B cell (primary cell): Measurements from ENCODE around the gene COPS8. TPM values are rescaled to one million over a fixed set of nuclear protein-coding genes. Genes with fewer than 3 reads are reported as not detected.

Experiments
- ATAC-seq: fragments of 200-7000 bp; cut with Tn5 transposase; one replicate; pipeline ENCODE4 v1.10.0; 2021; ENCODE audit warnings: low read depth, mild to moderate bottlenecking, moderate number of reproducible peaks, moderate library complexity
- CTCF ChIA-PET: fragments of 350-600 bp; sonication (Branson Sonifier 250); formaldehyde crosslinking; loops from one replicate; lab custom pipeline; 2021; ENCODE audit warnings: antibody characterized with exemption, inconsistent platforms; lab: Charles Lee
- POLR2A ChIA-PET: fragments of 350-600 bp; sonication (Branson Sonifier 250); formaldehyde crosslinking; loops from one replicate; lab custom pipeline; 2021; ENCODE audit warnings: antibody characterized with exemption; lab: Charles Lee
- DNase-seq: peaks from one replicate; pipeline ENCODE4 v3.0.0; 2013
- H2AFZ ChIP-seq: 2 replicates; pipeline ENCODE4 v1.6.1; 2012; ENCODE audit warnings: mild to moderate bottlenecking, low read depth, low read length; ENCODE audit not compliant: insufficient read depth, poor library complexity, severe bottlenecking
- H3K27ac ChIP-seq, 2 donors: 1 replicate in 1 of 2; 2 replicates in 1 of 2; pipeline ENCODE4 v1.5.1; 2012 to 2013; ENCODE audit warnings: low read length in 2 of 2, mild to moderate bottlenecking in 2 of 2, moderate library complexity in 1 of 2
- H3K27me3 ChIP-seq, 4 experiments: fragments of 200-600 bp in 1 of 4; sonication (generic) in 1 of 4; replicated peaks in 1 of 4; 1 replicate in 2 of 4; 2 replicates in 2 of 4; pipeline versions ENCODE4 v1.6.1 to v1.7.0; 2013 to 2016; ENCODE audit warnings: low read length in 3 of 4, mild to moderate bottlenecking in 2 of 4, mixed read lengths in 1 of 4, moderate library complexity in 1 of 4; ENCODE audit not compliant: insufficient read depth in 4 of 4, control insufficient read depth in 3 of 4; ENCODE audit errors: control extremely low read depth in 1 of 4
- H3K36me3 ChIP-seq, 2 experiments: replicated peaks in 1 of 2; 1 replicate in 1 of 2; 2 replicates in 1 of 2; pipeline versions ENCODE4 v1.6.1 to v1.7.1; 2013; ENCODE audit warnings: low read length in 1 of 2; ENCODE audit not compliant: insufficient read depth in 2 of 2, control insufficient read depth in 1 of 2; ENCODE audit errors: control extremely low read depth in 1 of 2, extremely low read depth in 1 of 2
- H3K4me1 ChIP-seq, 2 donors: fragments of 200-600 bp in 1 of 2; sonication (generic) in 1 of 2; 1 replicate in 1 of 2; 2 replicates in 1 of 2; pipeline versions ENCODE4 v1.5.1 to v1.6.1; 2013 to 2017; ENCODE audit warnings: low read length in 2 of 2; ENCODE audit not compliant: control insufficient read depth in 2 of 2, insufficient read depth in 2 of 2
- H3K4me2 ChIP-seq: replicated peaks from 2 replicates; pipeline ENCODE3; 2012; ENCODE audit warnings: mild to moderate bottlenecking, low read depth, low read length; ENCODE audit not compliant: poor library complexity, severe bottlenecking
- H3K4me3 ChIP-seq, 5 experiments: fragments of 200-600 bp in 1 of 5; sonication (generic) in 1 of 5; 1 replicate in 3 of 5; 2 replicates in 2 of 5; pipeline versions ENCODE4 v1.5.1 to v1.7.0; 2011 to 2016; ENCODE audit warnings: low read length in 4 of 5, mild to moderate bottlenecking in 4 of 5, low read depth in 2 of 5, control low read depth in 1 of 5, moderate library complexity in 1 of 5; ENCODE audit not compliant: insufficient read depth in 1 of 5; ENCODE audit errors: control extremely low read depth in 1 of 5, extremely low read depth in 1 of 5
- H3K79me2 ChIP-seq: fragments of 200-600 bp; sonication (generic); one replicate; pipeline ENCODE4 v1.6.0; 2016; ENCODE audit warnings: low read length; ENCODE audit not compliant: control insufficient read depth, insufficient read depth
- H3K9ac ChIP-seq: fragments of 200-600 bp; sonication (generic); 2 replicates; pipeline ENCODE4 v1.6.1; 2017; ENCODE audit warnings: mild to moderate bottlenecking, low read length, moderate library complexity
- H3K9me3 ChIP-seq, 3 donors: one replicate each; pipeline versions ENCODE4 v1.6.1 to v1.7.1; 2013; ENCODE audit warnings: low read length in 2 of 3; ENCODE audit not compliant: control insufficient read depth in 2 of 3, insufficient read depth in 1 of 3; ENCODE audit errors: control extremely low read depth in 1 of 3
- H4K20me1 ChIP-seq: 2 replicates; pipeline ENCODE4 v1.6.0; 2012; ENCODE audit warnings: mild to moderate bottlenecking, low read length; ENCODE audit not compliant: insufficient read depth, control insufficient read depth, poor library complexity, severe bottlenecking
- H3K27ac Mint-ChIP-seq: one replicate; pipeline ENCODE4 v1.8.0; 2021; ENCODE audit warnings: mixed read lengths
- H3K27me3 Mint-ChIP-seq: one replicate; pipeline ENCODE4 v1.8.0; 2021; ENCODE audit warnings: mixed read lengths
- H3K4me1 Mint-ChIP-seq: one replicate; pipeline ENCODE4 v1.8.0; 2021; ENCODE audit warnings: mixed read lengths
- H3K4me3 Mint-ChIP-seq: one replicate; pipeline ENCODE4 v1.8.0; 2021; ENCODE audit warnings: mixed read lengths
- H3K9me3 Mint-ChIP-seq: one replicate; pipeline ENCODE4 v1.8.0; 2022; ENCODE audit warnings: mixed read lengths; ENCODE audit not compliant: insufficient read depth
- EZH2 ChIP-seq: IDR thresholded peaks from 2 replicates; pipeline ENCODE4 v1.6.1; 2012; ENCODE audit warnings: borderline replicate concordance, low read depth, mild to moderate bottlenecking, moderate library complexity, low read length; ENCODE audit not compliant: insufficient read depth, poor library complexity, severe bottlenecking
- WGBS: methylation state at CpG from one replicate; pipeline ENCODE4 v1.1.5; 2013; ENCODE audit warnings: missing lambda C conversion rate; ENCODE audit not compliant: insufficient coverage; 5-methylcytosine and 5-hydroxymethylcytosine counted together
- intact Hi-C: fragments of 100-400 bp; cut with micrococcal nuclease; formaldehyde crosslinking; loops from one replicate; pipeline ENCODE4 v1.10.0; 2022
- polyA plus RNA-seq: library from polyadenylated mRNA; depleted of rRNA; stranded (reverse); fragments of >200 nt; gene quantifications from 2 replicates; pipeline ENCODE4 v1.2.3, GENCODE V29; 2012
- total RNA-seq, 2 donors: library from RNA; stranded (reverse); fragments of 120-200 nt in 1 of 2; gene quantifications; 1 replicate in 1 of 2; 2 replicates in 1 of 2; pipeline versions ENCODE4 v1.2.3 to v1.2.4, GENCODE V29; 2013 to 2022
- TF ChIP-seq, protein P1 (sequence below): fragments of 200-600 bp; IDR thresholded peaks from one replicate; pipeline ENCODE4 v1.8.0; 2022; ENCODE audit warnings: antibody characterized with exemption, mild to moderate bottlenecking

Gene COPS8
- total and polyA plus RNA-seq, 2 donors (not counting 1 experiment from before 2014, with no cell fraction given): 21.7 to 34.2 TPM

GRCh38 chr2:237148624-237149023 lies 62.9 kb downstream of the COPS8 start:
- DNase-seq: no peak
- Mint-ChIP-seq H3K9me3 (peaks cover 11% of the 10 kb centered on the region), H3K4me3 (no peak overlapping the region), H3K4me1 (no peaks in the 10 kb centered on the region), H3K27me3 (peaks cover 3% of the 10 kb centered on the region), H3K27ac (no peak overlapping the region)
- Histone ChIP-seq H3K27ac (no peak overlapping the region), H3K4me1 (no peaks in the 10 kb centered on the region), H3K36me3 (no peaks in the 10 kb centered on the region), H3K9me3 (peaks cover 0 to 24% (median 12%) of the 10 kb centered on the region in 3 donors), H4K20me1 (no peaks in the 10 kb centered on the region), H3K9ac (no peak overlapping the region), H3K4me3 (no peak overlapping the region), H3K27me3 (no peaks in the 10 kb centered on the region), H2AFZ (no peak overlapping the region), H3K79me2 (no peaks in the 10 kb centered on the region), H3K4me2 (no peak overlapping the region)
- WGBS: 89% methylated on average over 1 of the region's 4 CpGs
- POLR2A ChIA-PET: no interaction called here
- CTCF ChIA-PET: no interaction called here
- TF ChIP-seq, protein P1, sequence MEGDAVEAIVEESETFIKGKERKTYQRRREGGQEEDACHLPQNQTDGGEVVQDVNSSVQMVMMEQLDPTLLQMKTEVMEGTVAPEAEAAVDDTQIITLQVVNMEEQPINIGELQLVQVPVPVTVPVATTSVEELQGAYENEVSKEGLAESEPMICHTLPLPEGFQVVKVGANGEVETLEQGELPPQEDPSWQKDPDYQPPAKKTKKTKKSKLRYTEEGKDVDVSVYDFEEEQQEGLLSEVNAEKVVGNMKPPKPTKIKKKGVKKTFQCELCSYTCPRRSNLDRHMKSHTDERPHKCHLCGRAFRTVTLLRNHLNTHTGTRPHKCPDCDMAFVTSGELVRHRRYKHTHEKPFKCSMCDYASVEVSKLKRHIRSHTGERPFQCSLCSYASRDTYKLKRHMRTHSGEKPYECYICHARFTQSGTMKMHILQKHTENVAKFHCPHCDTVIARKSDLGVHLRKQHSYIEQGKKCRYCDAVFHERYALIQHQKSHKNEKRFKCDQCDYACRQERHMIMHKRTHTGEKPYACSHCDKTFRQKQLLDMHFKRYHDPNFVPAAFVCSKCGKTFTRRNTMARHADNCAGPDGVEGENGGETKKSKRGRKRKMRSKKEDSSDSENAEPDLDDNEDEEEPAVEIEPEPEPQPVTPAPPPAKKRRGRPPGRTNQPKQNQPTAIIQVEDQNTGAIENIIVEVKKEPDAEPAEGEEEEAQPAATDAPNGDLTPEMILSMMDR: no peak
- no peak for TF ChIP-seq EZH2
- intact Hi-C loops: no loop called here
- ATAC-seq: no peak

DNA sequence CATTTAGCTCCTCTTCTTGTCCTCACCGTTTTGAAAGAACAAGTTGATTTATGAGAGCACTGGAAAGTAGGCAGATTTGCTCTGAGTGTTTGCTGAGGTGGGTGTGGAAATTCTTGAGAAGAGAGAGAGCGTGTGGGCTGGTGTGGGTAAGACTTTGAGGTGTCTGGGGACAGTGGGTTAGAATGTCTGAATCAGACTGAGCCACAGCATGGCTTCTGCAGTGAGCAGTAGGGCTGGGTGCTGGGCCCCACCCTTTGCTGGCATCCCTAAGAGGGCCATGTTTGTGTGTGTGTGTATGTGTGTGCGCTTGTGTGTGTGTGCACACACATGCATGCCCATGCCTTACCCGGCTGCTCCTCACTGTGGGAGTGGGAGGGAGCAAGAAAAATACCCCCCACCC lies 63.7 kb downstream of the COPS8 start:
- H3K4me1 Mint-ChIP-seq: no peaks in the 10 kb centered on the region
- H3K9me3 Mint-ChIP-seq: peaks cover 11% of the 10 kb centered on the region
- Histone ChIP-seq H2AFZ (no peak overlapping the region), H3K9ac (no peak overlapping the region), H3K9me3 (peaks cover 0 to 24% (median 12%) of the 10 kb centered on the region in 3 donors), H3K36me3 (no peaks in the 10 kb centered on the region), H3K4me1 (no peaks in the 10 kb centered on the region), H3K4me3 (no peak overlapping the region), H3K27ac (no peak overlapping the region), H3K27me3 (no peaks in the 10 kb centered on the region), H4K20me1 (no peaks in the 10 kb centered on the region), H3K4me2 (no peak overlapping the region), H3K79me2 (no peaks in the 10 kb centered on the region)
- peaks cover 3% of the 10 kb centered on the region for H3K27me3 Mint-ChIP-seq
- ATAC-seq (no peak), DNase-seq (no peak)
- WGBS: 75% methylated on average over 1 of the region's 4 CpGs
- POLR2A ChIA-PET: no interaction called here
- no peak overlapping the region for H3K27ac Mint-ChIP-seq
- no peak overlapping the region for H3K4me3 Mint-ChIP-seq
- CTCF ChIA-PET: no interaction called here
- intact Hi-C loops: no loop called here
- TF ChIP-seq, protein P1: no peak
